Adipocyte (in vitro differentiated cells): ENCODE results near the gene AURKB.
A peak's percentile ranks its signal among the peaks of the same experiment; 100 is the strongest.

Experiments
- DNase-seq: peaks from one replicate; pipeline ENCODE4 v3.0.0-alpha.2; 2015; ENCODE audit warnings: low read depth
- H3K27me3 ChIP-seq: replicated peaks from 2 replicates; pipeline ENCODE4 v1.7.0; 2013; ENCODE audit warnings: mild to moderate bottlenecking, low read length, moderate library complexity; ENCODE audit not compliant: control insufficient read depth, insufficient read depth
- H3K36me3 ChIP-seq: 2 replicates; pipeline ENCODE4 v1.7.0; 2013; ENCODE audit warnings: low read length, mild to moderate bottlenecking, moderate library complexity; ENCODE audit not compliant: control insufficient read depth, insufficient read depth, severe bottlenecking
- H3K4me1 ChIP-seq: 2 replicates; pipeline ENCODE4 v1.7.0; 2013; ENCODE audit warnings: mild to moderate bottlenecking, low read length, moderate library complexity; ENCODE audit not compliant: control insufficient read depth, insufficient read depth
- H3K4me3 ChIP-seq: 2 replicates; pipeline ENCODE4 v1.7.0; 2013; ENCODE audit warnings: mild to moderate bottlenecking, low read length, moderate library complexity
- H3K9ac ChIP-seq: 2 replicates; pipeline ENCODE4 v1.7.0; 2013; ENCODE audit warnings: mild to moderate bottlenecking, low read length, moderate library complexity
- H3K9me3 ChIP-seq: 2 replicates; pipeline ENCODE4 v1.7.0; 2013; ENCODE audit warnings: mild to moderate bottlenecking, low read length, moderate library complexity; ENCODE audit not compliant: control insufficient read depth

Gene AURKB

DNA sequence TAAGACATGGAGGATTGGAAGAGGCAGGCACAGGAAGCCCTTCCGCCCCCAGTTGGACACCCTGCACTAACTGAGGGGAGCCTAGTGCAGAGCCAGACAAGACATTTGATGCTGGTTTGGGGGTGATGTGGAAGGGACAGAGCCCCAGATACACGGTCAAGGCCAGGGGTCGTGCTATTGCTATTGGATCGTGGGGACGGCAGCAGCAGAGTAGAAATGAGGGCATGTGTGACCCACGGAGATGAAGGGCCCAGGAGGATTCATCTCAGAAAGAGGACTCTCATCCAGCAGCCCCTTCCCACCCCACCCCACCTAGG, 45.6 kb downstream of the AURKB start:
- Histone ChIP-seq H3K36me3 (peaks cover 14% of the 10 kb centered on the region), H3K9me3 (no peaks in the 10 kb centered on the region), H3K4me3 (no peak overlapping the region), H3K4me1 (peaks cover 33% of the 10 kb centered on the region), H3K27me3 (no peaks in the 10 kb centered on the region), H3K9ac (peak overlapping the region; percentile 88)
- no peak for DNase-seq

DNA sequence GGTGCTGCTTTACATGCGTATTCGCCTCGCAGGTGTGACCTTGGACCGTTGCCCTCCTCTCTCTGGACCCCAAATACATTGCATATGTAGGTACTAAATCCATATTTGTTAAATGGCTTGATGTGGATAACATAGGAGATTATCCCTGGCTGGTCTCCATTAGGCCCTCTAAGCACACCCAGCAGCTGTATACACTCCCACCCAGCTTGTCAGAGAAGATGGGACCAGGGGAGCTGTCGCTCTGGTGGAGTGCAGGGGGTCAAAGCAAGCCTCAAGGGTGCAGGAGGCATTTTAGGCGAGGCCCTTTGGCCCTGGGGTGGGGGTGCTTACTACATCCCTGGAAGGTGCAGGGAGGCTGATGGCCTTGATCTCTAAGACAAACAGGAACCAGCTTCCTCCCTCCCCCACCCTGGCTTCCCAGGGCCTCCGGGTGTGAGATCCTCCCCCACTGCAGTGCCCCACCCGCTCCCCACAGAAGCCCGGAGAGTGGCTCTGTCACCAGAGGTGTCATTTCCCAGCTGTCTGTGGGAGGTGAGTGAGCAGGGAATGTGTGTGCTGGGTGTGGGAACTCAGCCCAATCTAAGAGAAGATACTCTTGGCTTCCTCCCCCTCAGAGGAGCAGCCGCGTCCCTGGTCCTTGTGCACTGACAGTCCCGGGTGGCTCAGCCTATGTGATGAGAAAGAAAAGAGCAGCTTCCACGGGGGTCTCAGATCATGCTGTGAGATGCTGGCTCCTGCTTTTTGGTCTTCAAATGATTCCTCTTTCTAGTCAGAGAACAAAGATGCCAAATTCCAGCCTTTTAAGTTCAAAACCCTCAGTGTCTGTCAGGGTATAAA, 46.2 kb downstream of the AURKB start:
- Histone ChIP-seq H3K4me3 (no peak overlapping the region), H3K9ac (peak overlapping the region; percentile 88), H3K27me3 (no peaks in the 10 kb centered on the region), H3K36me3 (peaks cover 19% of the 10 kb centered on the region), H3K4me1 (peaks cover 33% of the 10 kb centered on the region), H3K9me3 (no peaks in the 10 kb centered on the region)
- peak; percentile 34 for DNase-seq

- peaks cover 37% of the 10 kb centered on the region for H3K4me1 ChIP-seq
- H3K9ac ChIP-seq: peak overlapping the region; percentile 96
- no peaks in the 10 kb centered on the region for H3K9me3 ChIP-seq
- peak; percentile 43 for DNase-seq
- H3K4me3 ChIP-seq: peak overlapping the region; percentile 95
- peaks cover 19% of the 10 kb centered on the region for H3K36me3 ChIP-seq
- H3K27me3 ChIP-seq: no peaks in the 10 kb centered on the region
Observed at GRCh38 chr17:8162997-8163977, 47.1 kb downstream of the AURKB start.

DNA sequence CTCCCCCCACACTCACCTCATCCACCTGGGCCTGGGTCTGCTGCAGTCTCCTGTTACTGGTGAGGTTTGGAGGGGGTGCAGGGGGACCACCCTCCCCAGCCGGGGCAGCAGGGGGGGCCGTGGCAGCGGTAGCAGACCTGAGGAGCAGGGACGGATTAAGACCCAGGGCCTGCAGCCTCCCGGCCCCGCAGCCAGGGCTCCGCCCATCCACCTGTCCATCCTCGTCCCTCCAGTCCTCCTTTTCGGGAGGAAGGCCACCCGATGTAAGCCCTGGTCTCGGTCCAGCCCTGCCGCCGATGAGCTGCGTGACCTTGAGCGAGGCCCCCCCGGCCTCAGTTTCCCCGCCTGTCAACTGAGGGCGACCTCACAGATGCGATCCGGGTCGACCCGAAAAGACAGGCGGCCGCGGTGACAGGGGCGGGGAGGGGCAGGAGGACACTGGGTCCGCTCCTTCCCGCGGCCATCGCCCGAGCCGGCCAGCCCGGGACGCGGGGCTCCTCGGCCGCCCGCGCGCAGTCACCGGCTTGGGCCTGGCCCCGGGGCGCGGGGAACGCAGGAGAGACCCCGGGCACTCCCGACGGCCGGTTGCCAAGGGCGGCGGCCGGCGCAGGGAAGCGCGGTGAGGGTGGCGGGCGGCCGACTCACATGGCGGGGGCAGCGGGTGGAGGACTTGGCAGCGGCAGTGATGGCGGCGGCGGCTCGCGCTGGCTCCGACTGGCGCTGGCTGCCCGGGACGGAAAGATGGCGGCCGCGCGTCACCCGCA, 48.0 kb downstream of the AURKB start, which contains the start of gene VAMP2:
TSS of gene VAMP2 (minus strand) at position 716 of the 764 bp plus-strand sequence. CDS start at position 647, 69 bp downstream.
- H3K9me3 ChIP-seq: no peaks in the 10 kb centered on the region
- peak within 1 kb of the TSS; percentile 95 for H3K4me3 ChIP-seq
- H3K36me3 ChIP-seq: peaks cover 19% of the 10 kb centered on the region
- peak within 1 kb of the TSS; percentile 96 for H3K9ac ChIP-seq
- peaks cover 37% of the 10 kb centered on the region for H3K4me1 ChIP-seq
- DNase-seq: peak; percentile 91
- H3K27me3 ChIP-seq: no peaks in the 10 kb centered on the region

- H3K27me3 ChIP-seq: no peaks in the 10 kb centered on the region
- H3K9me3 ChIP-seq: no peaks in the 10 kb centered on the region
- peaks cover 19% of the 10 kb centered on the region for H3K36me3 ChIP-seq
- H3K4me3 ChIP-seq: peak overlapping the region; percentile 95
- DNase-seq: no peak
- peaks cover 42% of the 10 kb centered on the region for H3K4me1 ChIP-seq
- H3K9ac ChIP-seq: peak overlapping the region; percentile 96
Observed at GRCh38 chr17:8161289-8162232, 48.8 kb downstream of the AURKB start.

- no peaks in the 10 kb centered on the region for H3K27me3 ChIP-seq
- peak overlapping the region; percentile 96 for H3K9ac ChIP-seq
- no peak for DNase-seq
- H3K36me3 ChIP-seq: peaks cover 19% of the 10 kb centered on the region
- H3K9me3 ChIP-seq: no peaks in the 10 kb centered on the region
- no peak overlapping the region for H3K4me3 ChIP-seq
- peaks cover 37% of the 10 kb centered on the region for H3K4me1 ChIP-seq
Observed at GRCh38 chr17:8160741-8161221, 49.6 kb downstream of the AURKB start.

- H3K9ac ChIP-seq: no peak overlapping the region
- no peak overlapping the region for H3K4me3 ChIP-seq
- H3K27me3 ChIP-seq: no peaks in the 10 kb centered on the region
- peaks cover 37% of the 10 kb centered on the region for H3K4me1 ChIP-seq
- peaks cover 19% of the 10 kb centered on the region for H3K36me3 ChIP-seq
- H3K9me3 ChIP-seq: no peaks in the 10 kb centered on the region
- no peak for DNase-seq
Observed at GRCh38 chr17:8160224-8160577, 50.2 kb downstream of the AURKB start.

DNA sequence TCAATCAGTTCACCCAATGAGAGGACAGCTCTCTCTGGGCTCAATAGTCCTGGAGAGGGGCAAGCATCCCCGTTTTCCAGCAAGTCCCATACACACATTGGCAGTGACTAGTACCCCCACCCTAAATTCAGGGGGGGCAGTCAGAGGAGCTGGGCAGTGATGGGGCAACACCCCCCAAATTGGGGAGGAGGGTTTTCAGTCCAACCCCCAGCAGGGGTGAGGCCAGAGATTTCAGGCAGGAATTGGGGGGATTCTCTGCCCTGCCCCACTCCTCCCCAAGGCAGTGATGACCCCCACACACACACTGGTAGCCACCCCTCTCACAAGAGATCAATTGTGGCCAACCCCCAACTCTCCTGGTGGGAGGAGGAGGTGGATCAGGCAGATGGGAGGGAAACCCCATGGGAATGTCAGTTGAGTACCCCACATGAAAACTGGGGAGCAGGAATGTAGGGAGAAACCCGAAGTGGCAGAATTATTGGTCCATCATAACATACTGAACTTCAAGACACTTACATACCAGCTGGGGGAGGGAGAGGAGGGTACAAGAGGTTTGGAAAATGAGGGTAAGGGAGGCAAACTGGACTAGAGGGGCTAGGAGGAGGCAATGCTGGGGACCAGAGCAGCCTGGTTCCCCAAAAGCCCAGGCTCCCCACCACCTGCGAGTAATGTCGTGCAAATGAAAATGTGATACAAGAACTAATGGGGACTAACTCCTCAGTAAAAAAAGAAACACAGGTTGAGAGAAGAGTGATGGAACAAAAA, 50.7 kb downstream of the AURKB start:
- DNase-seq: no peak
- H3K4me3 ChIP-seq: no peak overlapping the region
- H3K9ac ChIP-seq: no peak overlapping the region
- H3K4me1 ChIP-seq: peaks cover 37% of the 10 kb centered on the region
- no peaks in the 10 kb centered on the region for H3K27me3 ChIP-seq
- no peaks in the 10 kb centered on the region for H3K9me3 ChIP-seq
- H3K36me3 ChIP-seq: peaks cover 19% of the 10 kb centered on the region

- Histone ChIP-seq H3K9ac (no peak overlapping the region), H3K4me1 (peaks cover 32% of the 10 kb centered on the region), H3K27me3 (no peaks in the 10 kb centered on the region), H3K4me3 (no peak overlapping the region), H3K36me3 (peaks cover 19% of the 10 kb centered on the region), H3K9me3 (no peaks in the 10 kb centered on the region)
- no peak for DNase-seq
Observed at GRCh38 chr17:8159032-8159400, 51.4 kb downstream of the AURKB start.
